HEK293T (cell line): ENCODE data around the gene ALDH4A1.

Experiments
- CTCF ChIA-PET: fragments of 350-600 bp; formaldehyde crosslinking; extraction: SDS; loops from one replicate; lab custom pipeline; 2021; ENCODE audit warnings: antibody characterized with exemption, inconsistent platforms; lab: Yijun Ruan, JAX
- POLR2A ChIA-PET: fragments of 350-600 bp; formaldehyde crosslinking; extraction: SDS; loops from one replicate; lab custom pipeline; 2020; ENCODE audit warnings: antibody characterized with exemption, inconsistent platforms; lab: Yijun Ruan, JAX
- DNase-seq: peaks from one replicate; pipeline ENCODE4 v3.0.0; 2012; ENCODE audit warnings: mixed read lengths; ENCODE audit errors: extremely low spot score
- BHLHE40 ChIP-seq: fragments of 450-650 bp; IDR thresholded peaks from 2 replicates; pipeline ENCODE4 v1.6.1; 2016; ENCODE audit warnings: mild to moderate bottlenecking, moderate library complexity, borderline replicate concordance
- CTBP1 ChIP-seq: fragments of 450-650 bp; IDR thresholded peaks from 2 replicates; pipeline ENCODE4 v1.6.1; 2016; ENCODE audit warnings: borderline replicate concordance
- ELF4 ChIP-seq: fragments of 450-650 bp; IDR thresholded peaks from 2 replicates; pipeline ENCODE4 v1.6.1; 2017; ENCODE audit warnings: antibody characterized with exemption
- FOXA1 ChIP-seq: fragments of 450-650 bp; IDR thresholded peaks from 2 replicates; pipeline ENCODE4 v1.6.1; 2016; ENCODE audit warnings: mild to moderate bottlenecking
- FOXK2 ChIP-seq: fragments of 450-650 bp; IDR thresholded peaks from 2 replicates; pipeline ENCODE4 v1.6.1; 2016; ENCODE audit warnings: mild to moderate bottlenecking
- FOXM1 ChIP-seq: fragments of 450-650 bp; IDR thresholded peaks from 2 replicates; pipeline ENCODE4 v1.6.1; 2017; ENCODE audit warnings: mild to moderate bottlenecking, borderline replicate concordance
- HDGF ChIP-seq: fragments of 450-650 bp; IDR thresholded peaks from 2 replicates; pipeline ENCODE4 v1.6.1; 2017; ENCODE audit warnings: antibody characterized with exemption, borderline replicate concordance
- L3MBTL2 ChIP-seq: fragments of 450-650 bp; conservative IDR thresholded peaks from 2 replicates; pipeline ENCODE4 v1.6.1; 2016; ENCODE audit warnings: mild to moderate bottlenecking
- LEF1 ChIP-seq: fragments of 450-650 bp; IDR thresholded peaks from 2 replicates; pipeline ENCODE4 v1.6.1; 2017; ENCODE audit warnings: mild to moderate bottlenecking, borderline replicate concordance
- NFRKB ChIP-seq: fragments of 450-650 bp; IDR thresholded peaks from 2 replicates; pipeline ENCODE4 v1.6.1; 2016; ENCODE audit warnings: mild to moderate bottlenecking, moderate library complexity
- SP1 ChIP-seq: fragments of 450-650 bp; IDR thresholded peaks from 2 replicates; pipeline ENCODE4 v1.6.1; 2017
- SUZ12 ChIP-seq: fragments of 450-650 bp; IDR thresholded peaks from 2 replicates; pipeline ENCODE4 v1.6.1; 2016; ENCODE audit warnings: mild to moderate bottlenecking
- TARDBP ChIP-seq: fragments of 450-650 bp; IDR thresholded peaks from 2 replicates; pipeline ENCODE4 v1.6.1; 2016
- ZNF384 ChIP-seq: fragments of 450-650 bp; IDR thresholded peaks from 2 replicates; pipeline ENCODE4 v1.6.1; 2016
- TF ChIP-seq, protein P1 (sequence below): fragments of 450-650 bp; IDR thresholded peaks from 2 replicates; pipeline ENCODE4 v1.6.1; 2016

Gene ALDH4A1

DNA sequence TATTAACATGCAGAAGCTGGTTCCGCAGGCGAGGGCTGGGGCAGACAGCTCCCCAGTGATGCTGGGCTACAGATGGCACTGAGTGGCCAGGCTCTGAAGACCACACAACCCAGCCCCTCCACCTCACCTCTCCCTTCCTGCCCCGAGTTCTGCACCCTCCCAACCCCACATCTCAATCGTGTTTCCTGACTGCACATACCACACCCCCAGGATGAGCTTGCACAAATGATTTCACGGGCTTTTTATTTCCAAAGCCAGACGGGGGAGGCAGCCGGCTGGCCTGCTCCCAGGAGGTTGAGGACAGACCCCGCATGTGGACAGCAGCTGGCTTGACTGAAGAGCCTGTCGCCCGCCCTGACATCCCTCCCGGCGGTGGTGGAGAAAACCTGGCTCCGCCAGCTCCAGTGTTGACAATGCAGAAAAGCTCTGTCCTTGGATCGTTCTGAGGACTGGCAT, 21.4 kb upstream of the ALDH4A1 start:
- TF ChIP-seq LEF1 (no peak), FOXA1 (no peak), FOXM1 (no peak), ELF4 (no peak), NFRKB (no peak), SP1 (no peak), FOXK2 (no peak), TARDBP (no peak), BHLHE40 (no peak), CTBP1 (no peak)
- TF ChIP-seq, protein P1, sequence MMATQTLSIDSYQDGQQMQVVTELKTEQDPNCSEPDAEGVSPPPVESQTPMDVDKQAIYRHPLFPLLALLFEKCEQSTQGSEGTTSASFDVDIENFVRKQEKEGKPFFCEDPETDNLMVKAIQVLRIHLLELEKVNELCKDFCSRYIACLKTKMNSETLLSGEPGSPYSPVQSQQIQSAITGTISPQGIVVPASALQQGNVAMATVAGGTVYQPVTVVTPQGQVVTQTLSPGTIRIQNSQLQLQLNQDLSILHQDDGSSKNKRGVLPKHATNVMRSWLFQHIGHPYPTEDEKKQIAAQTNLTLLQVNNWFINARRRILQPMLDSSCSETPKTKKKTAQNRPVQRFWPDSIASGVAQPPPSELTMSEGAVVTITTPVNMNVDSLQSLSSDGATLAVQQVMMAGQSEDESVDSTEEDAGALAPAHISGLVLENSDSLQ, result no peak
- POLR2A ChIA-PET, result interaction anchor here (1.1 to 1.4 kb wide), 2 partner anchors 9 to 32 kb away, joined by 4 to 6 read pairs; no protein-coding TSS in a partner anchor
- no peak for DNase-seq
- CTCF ChIA-PET, result interaction anchor here (1.2 kb wide), 1 partner anchor 10 kb away, joined by 5 read pairs; no protein-coding TSS in a partner anchor

DNA sequence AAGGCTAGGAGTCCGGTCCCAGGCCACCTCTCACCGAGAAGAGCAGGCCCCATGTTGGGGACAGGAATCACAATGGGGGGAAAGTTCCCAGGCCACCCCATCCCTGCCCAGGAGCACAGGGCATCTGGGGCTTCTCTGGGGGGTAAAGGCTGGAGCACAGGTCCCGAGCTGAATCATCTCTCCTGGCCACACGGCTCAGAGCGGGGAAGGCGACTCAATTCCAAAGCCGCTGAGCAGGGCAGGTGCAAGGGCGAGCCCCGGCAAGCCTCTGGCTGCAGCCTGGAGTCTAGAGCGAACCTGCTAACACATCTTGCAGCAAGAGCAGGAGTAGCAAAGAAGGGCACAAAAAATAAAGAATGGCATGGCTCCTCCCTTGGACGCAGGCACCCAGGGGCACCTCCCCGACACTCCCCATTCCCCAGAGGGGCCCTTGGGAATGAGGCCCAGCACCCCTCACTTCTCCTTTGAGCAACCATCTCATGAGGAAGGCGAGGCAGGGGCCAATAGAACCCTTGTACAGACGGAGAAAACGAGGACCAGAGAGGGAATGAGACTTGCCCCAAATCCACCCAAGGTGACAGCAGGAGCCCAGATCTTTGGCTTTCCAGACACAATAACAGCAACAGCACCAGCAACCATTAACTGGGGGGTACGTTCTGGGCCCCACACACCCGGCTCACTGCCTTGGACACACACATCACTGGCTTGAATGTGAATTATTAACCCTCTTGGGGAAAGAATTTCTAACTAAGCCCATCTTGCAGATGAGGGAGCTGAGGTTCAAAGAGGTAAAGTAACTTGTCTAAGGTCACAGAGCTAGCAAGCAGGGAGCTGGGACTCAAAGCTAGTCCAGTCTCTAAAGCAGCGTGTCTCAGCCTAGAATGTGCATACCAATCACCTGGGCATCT, 20.7 kb upstream of the ALDH4A1 start:
- POLR2A ChIA-PET, result interaction anchor here (1.1 to 2.3 kb wide), 4 partner anchors 9 to 33 kb away, joined by 4 to 6 read pairs (median 4); partner anchors contain the start of gene IFFO2
- no peak for TF ChIP-seq CTBP1
- no peak for TF ChIP-seq TARDBP
- TF ChIP-seq SP1, result no peak
- no peak for TF ChIP-seq LEF1
- no peak for TF ChIP-seq FOXA1
- TF ChIP-seq, protein P1, result no peak
- no peak for TF ChIP-seq FOXM1
- TF ChIP-seq ELF4, result no peak
- no peak for TF ChIP-seq BHLHE40
- no peak for TF ChIP-seq HDGF
- no peak for TF ChIP-seq SUZ12
- no peak for TF ChIP-seq L3MBTL2
- CTCF ChIA-PET, result interaction anchor here (0.6 to 1.9 kb wide), 4 partner anchors 9 to 99 kb away, joined by 3 to 15 read pairs (median 6); no protein-coding TSS in a partner anchor
- no peak for DNase-seq

DNA sequence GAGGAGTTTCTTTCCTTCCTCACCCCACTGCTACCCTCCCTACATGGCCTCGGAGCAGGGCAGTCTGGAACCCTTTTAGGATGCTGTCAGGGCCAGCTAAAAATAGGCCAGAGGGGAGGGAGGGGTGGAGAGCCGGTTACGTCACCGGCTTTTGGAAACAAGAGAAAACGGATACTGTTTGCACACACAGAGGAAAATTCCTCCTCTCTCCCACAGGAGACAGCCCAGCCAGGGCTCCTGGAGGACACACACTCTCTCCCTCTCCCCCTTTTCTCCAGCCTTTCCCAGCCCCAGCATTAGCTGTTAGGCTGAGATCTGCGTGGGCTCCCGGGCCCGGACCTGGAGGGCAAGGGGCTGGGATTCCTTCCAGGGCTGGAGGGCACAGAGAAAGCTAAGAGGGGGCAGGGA, 20.0 kb upstream of the ALDH4A1 start:
- ChIA-PET CTCF (interaction anchor here (0.6 to 1.9 kb wide), 3 partner anchors 10 to 100 kb away, joined by 3 to 15 read pairs (median 8); no protein-coding TSS in a partner anchor), POLR2A (interaction anchor here (0.9 to 2.3 kb wide), 4 partner anchors 9 to 34 kb away, joined by 3 to 5 read pairs (median 4); partner anchors contain the start of gene IFFO2)
- TF ChIP-seq, protein P1, result no peak
- TF ChIP-seq TARDBP, result no peak
- no peak for TF ChIP-seq FOXK2
- no peak for TF ChIP-seq CTBP1
- no peak for TF ChIP-seq L3MBTL2
- TF ChIP-seq FOXM1, result no peak
- no peak for TF ChIP-seq SUZ12
- TF ChIP-seq SP1, result no peak
- no peak for TF ChIP-seq LEF1
- TF ChIP-seq NFRKB, result no peak
- no peak for TF ChIP-seq FOXA1
- peak; percentile 67 for DNase-seq

DNA sequence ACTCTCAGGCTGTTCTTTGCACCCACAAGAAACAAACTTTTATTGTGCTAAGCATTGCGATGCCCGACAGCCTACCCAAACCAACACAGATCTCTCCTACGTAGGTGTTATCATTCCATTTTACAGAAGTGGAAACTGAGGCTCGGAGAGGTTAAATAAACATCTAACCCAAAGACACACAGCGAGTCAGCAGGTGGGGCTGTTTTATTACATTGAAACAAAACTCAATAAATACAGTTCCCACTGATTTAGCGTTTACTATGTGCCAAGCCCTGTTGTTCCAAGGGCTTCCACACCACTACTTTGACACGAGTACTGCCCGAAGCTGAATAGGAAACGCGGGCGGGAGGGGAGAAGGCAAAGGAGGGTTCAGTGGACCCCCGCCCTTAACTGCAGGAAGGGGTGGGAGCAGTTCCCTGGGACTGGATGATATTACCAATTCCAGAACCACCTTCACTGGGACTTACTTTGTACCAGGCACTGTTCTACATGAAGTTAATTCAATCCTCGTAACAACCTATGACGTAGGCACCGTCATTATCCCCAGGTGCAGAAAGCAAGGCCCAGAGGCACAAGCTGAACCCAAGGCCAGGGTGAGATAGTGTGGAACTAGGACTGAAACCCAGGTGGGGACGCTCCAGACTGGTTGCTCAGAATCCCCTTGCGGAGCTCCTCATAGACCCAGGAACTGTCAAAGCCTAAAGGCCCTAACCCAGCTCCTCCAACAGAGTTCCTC, 19.3 kb upstream of the ALDH4A1 start:
- POLR2A ChIA-PET, result interaction anchor here (0.9 to 2.3 kb wide), 5 partner anchors 10 to 35 kb away, joined by 3 to 5 read pairs (median 3); partner anchors contain the start of gene IFFO2
- CTCF ChIA-PET, result interaction anchor here (1.2 to 1.9 kb wide), 3 partner anchors 9 to 15 kb away, joined by 4 to 15 read pairs (median 8); no protein-coding TSS in a partner anchor
- TF ChIP-seq SP1 (no peak), FOXM1 (no peak), CTBP1 (no peak), L3MBTL2 (no peak), ELF4 (no peak), SUZ12 (no peak), HDGF (no peak), ZNF384 (no peak), NFRKB (no peak), TARDBP (no peak), FOXK2 (no peak)
- TF ChIP-seq, protein P1, result no peak
- DNase-seq, result no peak

DNA sequence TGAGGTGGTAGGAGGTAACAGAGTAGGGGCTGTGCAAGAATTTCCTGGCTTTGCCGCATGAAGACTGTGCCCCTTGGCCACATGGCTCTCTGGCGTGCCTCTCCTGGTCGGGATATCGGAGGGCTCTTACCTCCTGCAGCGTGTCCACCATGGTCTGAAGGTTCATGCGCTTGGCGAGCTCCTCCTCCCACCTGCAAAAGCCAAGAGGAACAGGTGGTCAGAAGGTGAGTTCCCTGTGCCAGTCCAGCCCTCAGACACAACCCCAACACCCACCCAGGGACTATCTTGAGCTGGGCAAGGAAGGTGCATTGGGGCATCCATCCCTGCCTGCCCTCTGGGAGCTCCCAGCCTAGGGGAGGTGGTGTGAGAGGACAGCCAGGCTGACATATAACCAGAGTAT, 18.6 kb upstream of the ALDH4A1 start:
- no peak for TF ChIP-seq NFRKB
- TF ChIP-seq FOXM1, result no peak
- no peak for TF ChIP-seq SP1
- TF ChIP-seq LEF1, result no peak
- TF ChIP-seq ELF4, result no peak
- no peak for TF ChIP-seq SUZ12
- no peak for TF ChIP-seq CTBP1
- TF ChIP-seq TARDBP, result no peak
- CTCF ChIA-PET, result interaction anchor here (0.7 to 1.4 kb wide), 2 partner anchors 14 to 36 kb away, joined by 3 to 4 read pairs; partner anchors contain the start of gene IFFO2
- no peak for DNase-seq
- POLR2A ChIA-PET, result interaction anchor here (1.2 to 2.3 kb wide), 2 partner anchors 18 to 29 kb away, joined by 3 to 5 read pairs; no protein-coding TSS in a partner anchor
